SKM-1 (cell line): ENCODE results near the gene MOCS1.
A peak's percentile ranks its signal among the peaks of the same experiment; 100 is the strongest.
"Not testable (repeated sequence)": the region's sequence is repeated elsewhere in the genome, so short reads cannot be mapped to it uniquely, and the experiment has no call there.

Experiments used
- DNase-seq: peaks from one replicate; lab custom pipeline; 2025; ENCODE audit not compliant: unreplicated experiment; lab: John Stamatoyannopoulos, UW

Gene MOCS1

GRCh38 chr6:39934131-39934757 is at the start of gene MOCS1:
Gene MOCS1 (minus strand): TSS chr6:39934462. CDS start chr6:39934417, 45 bp downstream.
- no peak for DNase-seq

- no peak for DNase-seq
Observed at GRCh38 chr6:39984051-39984450, 49.8 kb upstream of the MOCS1 start.

GRCh38 chr6:39983193-39983592 is 48.9 kb upstream of the MOCS1 start:
- DNase-seq: no peak

- DNase-seq: no peak
Observed at GRCh38 chr6:39982720-39983119, 48.5 kb upstream of the MOCS1 start.

GRCh38 chr6:39980839-39981580 is 46.7 kb upstream of the MOCS1 start:
- DNase-seq: peak; percentile 11

- DNase-seq: no peak
Observed at GRCh38 chr6:39979461-39980328, 45.4 kb upstream of the MOCS1 start.

- no peak for DNase-seq
Observed at GRCh38 chr6:39978240-39978639, 44.0 kb upstream of the MOCS1 start.

GRCh38 chr6:39973661-39974060 is 39.4 kb upstream of the MOCS1 start:
- DNase-seq: no peak

GRCh38 chr6:39972717-39973116 is 38.5 kb upstream of the MOCS1 start:
- not testable (repeated sequence) for DNase-seq

- DNase-seq: not testable (repeated sequence)
Observed at GRCh38 chr6:39971131-39971530, 36.9 kb upstream of the MOCS1 start.

- DNase-seq: no peak
Observed at GRCh38 chr6:39965751-39966150, 31.5 kb upstream of the MOCS1 start.

GRCh38 chr6:39964530-39964929 is 30.3 kb upstream of the MOCS1 start:
- no peak for DNase-seq

GRCh38 chr6:39964094-39964493 is 29.8 kb upstream of the MOCS1 start:
- DNase-seq: no peak

- DNase-seq: no peak
Observed at GRCh38 chr6:39962831-39963230, 28.6 kb upstream of the MOCS1 start.

GRCh38 chr6:39961178-39961577 is 26.9 kb upstream of the MOCS1 start:
- DNase-seq: no peak

GRCh38 chr6:39958947-39959346 is 24.7 kb upstream of the MOCS1 start:
- DNase-seq: no peak

GRCh38 chr6:39956936-39957335 is 22.7 kb upstream of the MOCS1 start:
- no peak for DNase-seq

GRCh38 chr6:39953076-39953618 is 18.9 kb upstream of the MOCS1 start:
- no peak for DNase-seq

- DNase-seq: no peak
Observed at GRCh38 chr6:39952167-39952566, 17.9 kb upstream of the MOCS1 start.

- DNase-seq: no peak
Observed at GRCh38 chr6:39951716-39952115, 17.5 kb upstream of the MOCS1 start.

GRCh38 chr6:39951191-39951590 is 16.9 kb upstream of the MOCS1 start:
- DNase-seq: no peak
